ENCODE measurements around the gene SAMD4A.

The SAMD4A gene, protein sequence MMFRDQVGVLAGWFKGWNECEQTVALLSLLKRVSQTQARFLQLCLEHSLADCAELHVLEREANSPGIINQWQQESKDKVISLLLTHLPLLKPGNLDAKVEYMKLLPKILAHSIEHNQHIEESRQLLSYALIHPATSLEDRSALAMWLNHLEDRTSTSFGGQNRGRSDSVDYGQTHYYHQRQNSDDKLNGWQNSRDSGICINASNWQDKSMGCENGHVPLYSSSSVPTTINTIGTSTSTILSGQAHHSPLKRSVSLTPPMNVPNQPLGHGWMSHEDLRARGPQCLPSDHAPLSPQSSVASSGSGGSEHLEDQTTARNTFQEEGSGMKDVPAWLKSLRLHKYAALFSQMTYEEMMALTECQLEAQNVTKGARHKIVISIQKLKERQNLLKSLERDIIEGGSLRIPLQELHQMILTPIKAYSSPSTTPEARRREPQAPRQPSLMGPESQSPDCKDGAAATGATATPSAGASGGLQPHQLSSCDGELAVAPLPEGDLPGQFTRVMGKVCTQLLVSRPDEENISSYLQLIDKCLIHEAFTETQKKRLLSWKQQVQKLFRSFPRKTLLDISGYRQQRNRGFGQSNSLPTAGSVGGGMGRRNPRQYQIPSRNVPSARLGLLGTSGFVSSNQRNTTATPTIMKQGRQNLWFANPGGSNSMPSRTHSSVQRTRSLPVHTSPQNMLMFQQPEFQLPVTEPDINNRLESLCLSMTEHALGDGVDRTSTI

GRCh38 chr14:54566410-54567223, at the start of gene SAMD4A:
Gene SAMD4A, plus strand, starts transcription at chr14:54567128. Its CDS starts 789 bp downstream, at chr14:54567917.
- TF ChIP-seq, protein P1, sequence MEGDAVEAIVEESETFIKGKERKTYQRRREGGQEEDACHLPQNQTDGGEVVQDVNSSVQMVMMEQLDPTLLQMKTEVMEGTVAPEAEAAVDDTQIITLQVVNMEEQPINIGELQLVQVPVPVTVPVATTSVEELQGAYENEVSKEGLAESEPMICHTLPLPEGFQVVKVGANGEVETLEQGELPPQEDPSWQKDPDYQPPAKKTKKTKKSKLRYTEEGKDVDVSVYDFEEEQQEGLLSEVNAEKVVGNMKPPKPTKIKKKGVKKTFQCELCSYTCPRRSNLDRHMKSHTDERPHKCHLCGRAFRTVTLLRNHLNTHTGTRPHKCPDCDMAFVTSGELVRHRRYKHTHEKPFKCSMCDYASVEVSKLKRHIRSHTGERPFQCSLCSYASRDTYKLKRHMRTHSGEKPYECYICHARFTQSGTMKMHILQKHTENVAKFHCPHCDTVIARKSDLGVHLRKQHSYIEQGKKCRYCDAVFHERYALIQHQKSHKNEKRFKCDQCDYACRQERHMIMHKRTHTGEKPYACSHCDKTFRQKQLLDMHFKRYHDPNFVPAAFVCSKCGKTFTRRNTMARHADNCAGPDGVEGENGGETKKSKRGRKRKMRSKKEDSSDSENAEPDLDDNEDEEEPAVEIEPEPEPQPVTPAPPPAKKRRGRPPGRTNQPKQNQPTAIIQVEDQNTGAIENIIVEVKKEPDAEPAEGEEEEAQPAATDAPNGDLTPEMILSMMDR (IDR thresholded peaks at IDR 0.05), result no peak
- H3K27ac ChIP-seq, result peak within 1 kb of the TSS; percentile 98
- peak; percentile 90 for DNase-seq (ENCODE audit: low spot score)
- H3K4me3 ChIP-seq, result peak within 1 kb of the TSS; percentile 91

- TF ChIP-seq, protein P1 (IDR thresholded peaks at IDR 0.05), result no peak
- Histone ChIP-seq H3K27ac (no peak overlapping the region), H3K4me3 (no peak overlapping the region)
- no peak for DNase-seq (ENCODE audit: low spot score)
Measured at GRCh38 chr14:54524410-54524809, 42.5 kb upstream of the SAMD4A start.

GRCh38 chr14:54528973-54529372, 38.0 kb upstream of the SAMD4A start:
- TF ChIP-seq, protein P1 (IDR thresholded peaks at IDR 0.05), result no peak
- H3K27ac ChIP-seq, result no peak overlapping the region
- no peak for DNase-seq (ENCODE audit: low spot score)
- no peak overlapping the region for H3K4me3 ChIP-seq

DNA sequence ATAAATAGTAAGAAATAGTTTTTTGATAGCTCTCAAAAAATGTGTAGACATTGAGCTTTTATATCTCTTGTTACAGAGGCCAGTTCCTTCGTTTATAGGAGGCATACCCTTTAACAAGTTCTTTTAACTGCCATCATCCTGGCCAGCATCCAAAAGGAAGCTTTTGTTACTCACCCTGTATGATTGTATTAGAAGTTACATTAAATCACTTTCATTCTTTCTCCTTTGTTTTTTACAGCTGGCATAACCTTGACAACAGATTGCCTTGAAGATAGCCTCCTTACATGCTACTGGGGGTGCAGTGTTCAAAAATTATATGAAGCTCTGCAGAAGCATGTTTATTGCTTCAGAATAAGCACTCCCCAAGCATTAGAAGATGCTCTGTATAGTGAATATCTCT, 37.1 kb upstream of the SAMD4A start:
- Histone ChIP-seq H3K27ac (no peak overlapping the region), H3K4me3 (no peak overlapping the region)
- no peak for DNase-seq (ENCODE audit: low spot score)
- TF ChIP-seq, protein P1 (IDR thresholded peaks at IDR 0.05), result no peak

DNA sequence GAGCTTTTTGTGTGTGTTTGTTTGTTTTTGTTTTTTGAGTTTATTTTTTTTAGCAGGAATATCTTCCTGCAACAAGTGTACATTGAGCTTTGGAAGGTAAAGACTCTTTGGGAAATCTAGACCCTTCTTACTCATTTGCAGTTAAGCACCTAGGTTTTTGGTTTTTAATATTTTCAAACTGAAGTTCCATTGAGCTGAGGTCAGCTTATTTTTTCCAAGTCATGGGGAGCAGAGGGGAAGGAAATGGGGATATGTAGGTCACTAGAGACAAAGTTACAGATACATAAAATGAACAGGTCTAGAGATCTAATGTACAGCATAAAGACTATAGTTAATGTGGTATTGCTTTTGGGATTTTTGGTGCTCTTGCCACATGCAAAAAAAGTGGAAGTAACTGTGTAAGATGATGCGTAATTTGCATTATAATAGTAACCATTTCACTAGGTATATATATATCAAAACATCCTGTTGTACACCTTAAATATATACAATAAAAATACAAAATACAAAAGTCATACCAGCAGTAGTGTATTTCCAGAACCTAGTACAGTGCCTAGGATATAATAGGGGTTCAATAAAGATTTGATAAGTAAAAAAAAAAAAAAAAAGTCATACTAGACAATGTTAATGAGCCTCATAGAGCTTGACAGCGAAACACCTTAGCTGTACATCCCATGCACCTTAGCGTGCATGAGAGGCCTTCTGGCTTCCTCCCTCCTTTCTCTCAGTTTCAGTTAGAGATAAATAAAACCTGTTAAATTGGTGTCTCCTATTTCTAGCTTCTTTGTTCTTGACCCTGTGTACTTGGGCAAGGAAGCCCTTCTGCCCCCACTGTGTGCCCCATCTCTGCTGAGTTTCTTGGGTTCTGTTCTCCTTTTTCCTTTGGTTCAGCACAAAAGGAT, 34.6 kb upstream of the SAMD4A start:
- H3K27ac ChIP-seq, result no peak overlapping the region
- TF ChIP-seq, protein P1 (IDR thresholded peaks at IDR 0.05), result no peak
- no peak overlapping the region for H3K4me3 ChIP-seq
- no peak for DNase-seq (ENCODE audit: low spot score)

- TF ChIP-seq, protein P1 (IDR thresholded peaks at IDR 0.05), result no peak
- Histone ChIP-seq H3K4me3 (no peak overlapping the region), H3K27ac (no peak overlapping the region)
- no peak for DNase-seq (ENCODE audit: low spot score)
Measured at GRCh38 chr14:54533100-54533499, 33.8 kb upstream of the SAMD4A start.

Data from coronary artery (tissue), 2 donors.